Lower leg skin (tissue), 3 donors: ENCODE data around the gene NLRP1.

Source experiments
- POLR2A ChIP-seq, 2 donors: fragments of 450-650 bp; IDR thresholded peaks; one replicate each; pipeline ENCODE4 v1.6.1; 2016 to 2017; ENCODE audit warnings: antibody characterized with exemption in 2 of 2, mild to moderate bottlenecking in 1 of 2, moderate library complexity in 1 of 2
- TF ChIP-seq, protein P1 (sequence below), 3 donors: fragments of 450-650 bp; IDR thresholded peaks; one replicate each; pipeline ENCODE4 v1.5.1; 2016; ENCODE audit warnings: antibody characterized with exemption in 3 of 3, mild to moderate bottlenecking in 3 of 3, moderate library complexity in 2 of 3

DNA sequence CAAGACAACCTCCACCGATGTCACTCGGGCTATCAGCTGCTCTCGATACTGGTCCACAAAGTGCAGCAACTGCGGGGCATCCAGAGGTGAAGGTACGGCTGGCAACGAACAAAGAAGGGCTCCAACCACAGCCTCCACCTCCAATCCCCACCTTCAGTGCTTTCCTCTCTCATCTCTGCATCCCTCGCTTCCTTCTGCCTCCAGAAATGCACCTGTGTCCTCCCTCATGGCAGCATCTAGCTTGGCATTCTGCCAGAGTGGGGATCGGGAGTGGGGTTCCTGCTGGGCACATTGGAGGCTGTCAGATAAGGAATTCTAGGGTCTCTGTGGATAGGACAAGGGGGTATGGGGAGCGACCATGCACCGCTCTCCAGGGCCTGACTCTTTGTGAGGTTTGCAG lies 69.3 kb downstream of the NLRP1 start:
- TF ChIP-seq, protein P1, sequence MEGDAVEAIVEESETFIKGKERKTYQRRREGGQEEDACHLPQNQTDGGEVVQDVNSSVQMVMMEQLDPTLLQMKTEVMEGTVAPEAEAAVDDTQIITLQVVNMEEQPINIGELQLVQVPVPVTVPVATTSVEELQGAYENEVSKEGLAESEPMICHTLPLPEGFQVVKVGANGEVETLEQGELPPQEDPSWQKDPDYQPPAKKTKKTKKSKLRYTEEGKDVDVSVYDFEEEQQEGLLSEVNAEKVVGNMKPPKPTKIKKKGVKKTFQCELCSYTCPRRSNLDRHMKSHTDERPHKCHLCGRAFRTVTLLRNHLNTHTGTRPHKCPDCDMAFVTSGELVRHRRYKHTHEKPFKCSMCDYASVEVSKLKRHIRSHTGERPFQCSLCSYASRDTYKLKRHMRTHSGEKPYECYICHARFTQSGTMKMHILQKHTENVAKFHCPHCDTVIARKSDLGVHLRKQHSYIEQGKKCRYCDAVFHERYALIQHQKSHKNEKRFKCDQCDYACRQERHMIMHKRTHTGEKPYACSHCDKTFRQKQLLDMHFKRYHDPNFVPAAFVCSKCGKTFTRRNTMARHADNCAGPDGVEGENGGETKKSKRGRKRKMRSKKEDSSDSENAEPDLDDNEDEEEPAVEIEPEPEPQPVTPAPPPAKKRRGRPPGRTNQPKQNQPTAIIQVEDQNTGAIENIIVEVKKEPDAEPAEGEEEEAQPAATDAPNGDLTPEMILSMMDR (IDR thresholded peaks at IDR 0.05): no peak
- no peak for TF ChIP-seq POLR2A (IDR thresholded peaks at IDR 0.05)
